ENCODE data around the gene C16orf90. TPM values are rescaled to one million over a fixed set of nuclear protein-coding genes. Genes with fewer than 3 reads are reported as not detected.

C16orf90 gene
- total RNA-seq, 1 donor from 2014 or later, result not detected

DNA sequence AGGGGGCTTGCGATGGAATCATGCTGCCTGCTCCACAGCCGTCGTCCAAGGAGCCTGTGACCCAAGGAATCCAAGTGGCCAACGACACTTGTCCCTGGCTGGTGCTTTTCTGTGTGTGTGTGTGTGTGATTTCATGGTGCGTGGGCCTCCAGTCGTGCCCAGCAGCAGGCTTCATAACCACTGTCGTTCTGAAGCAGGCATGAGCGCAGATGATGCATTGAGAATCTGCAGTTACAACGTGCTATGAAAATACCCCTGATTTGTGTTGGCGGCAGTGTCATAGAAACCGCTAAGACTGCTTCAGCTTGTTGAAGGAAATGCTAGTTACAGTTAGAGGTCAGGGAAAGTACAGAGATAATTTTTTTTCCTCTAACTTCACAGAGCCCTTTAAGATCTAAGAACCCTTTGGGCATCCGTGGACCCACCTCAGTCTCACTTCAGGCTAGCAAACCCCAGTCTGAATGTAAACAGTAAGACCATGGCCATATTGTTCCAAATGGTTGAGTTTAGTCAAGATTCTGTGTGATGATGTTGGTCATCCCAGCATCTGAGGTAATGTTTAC lies 15.6 kb downstream of the C16orf90 start:
- H3K79me2 ChIP-seq (ENCODE audit: low read depth), result peaks cover 25% of the 10 kb centered on the region
- no peaks in the 10 kb centered on the region for H3K27me3 ChIP-seq
- H4K20me1 ChIP-seq (ENCODE audit: low read depth), result peaks cover 31% of the 10 kb centered on the region
- H3K4me1 ChIP-seq, result no peaks in the 10 kb centered on the region
- no peak for DNase-seq (ENCODE audit: low spot score)
- H3K9me3 ChIP-seq (ENCODE audit: low read depth), result no peaks in the 10 kb centered on the region
- TF ChIP-seq, protein P1, sequence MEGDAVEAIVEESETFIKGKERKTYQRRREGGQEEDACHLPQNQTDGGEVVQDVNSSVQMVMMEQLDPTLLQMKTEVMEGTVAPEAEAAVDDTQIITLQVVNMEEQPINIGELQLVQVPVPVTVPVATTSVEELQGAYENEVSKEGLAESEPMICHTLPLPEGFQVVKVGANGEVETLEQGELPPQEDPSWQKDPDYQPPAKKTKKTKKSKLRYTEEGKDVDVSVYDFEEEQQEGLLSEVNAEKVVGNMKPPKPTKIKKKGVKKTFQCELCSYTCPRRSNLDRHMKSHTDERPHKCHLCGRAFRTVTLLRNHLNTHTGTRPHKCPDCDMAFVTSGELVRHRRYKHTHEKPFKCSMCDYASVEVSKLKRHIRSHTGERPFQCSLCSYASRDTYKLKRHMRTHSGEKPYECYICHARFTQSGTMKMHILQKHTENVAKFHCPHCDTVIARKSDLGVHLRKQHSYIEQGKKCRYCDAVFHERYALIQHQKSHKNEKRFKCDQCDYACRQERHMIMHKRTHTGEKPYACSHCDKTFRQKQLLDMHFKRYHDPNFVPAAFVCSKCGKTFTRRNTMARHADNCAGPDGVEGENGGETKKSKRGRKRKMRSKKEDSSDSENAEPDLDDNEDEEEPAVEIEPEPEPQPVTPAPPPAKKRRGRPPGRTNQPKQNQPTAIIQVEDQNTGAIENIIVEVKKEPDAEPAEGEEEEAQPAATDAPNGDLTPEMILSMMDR (IDR thresholded peaks at IDR 0.05), result no peak
- TF ChIP-seq EZH2phosphoT487 (IDR thresholded peaks at IDR 0.05) (no peak), EZH2 (IDR thresholded peaks at IDR 0.05) (no peak)
- H3K4me3 ChIP-seq, result no peak overlapping the region
- peaks cover 29% of the 10 kb centered on the region for H3K36me3 Mint-ChIP-seq
- no peak overlapping the region for H3K27ac ChIP-seq
- H3K36me3 ChIP-seq, result no peaks in the 10 kb centered on the region
- H3K27ac Mint-ChIP-seq, result no peak overlapping the region
- H3K4me3 Mint-ChIP-seq, result no peak overlapping the region
- no peaks in the 10 kb centered on the region for H3F3A ChIP-seq (ENCODE audit: low read depth)
- no peaks in the 10 kb centered on the region for H3K9me3 Mint-ChIP-seq
- no peak overlapping the region for H2AFZ ChIP-seq (replicated peaks)
- no peak overlapping the region for H3K9ac ChIP-seq
- H3K4me2 ChIP-seq, result no peak overlapping the region
- peaks cover 2% of the 10 kb centered on the region for H3K27me3 Mint-ChIP-seq (ENCODE audit: insufficient read depth, low read depth)
- no peaks in the 10 kb centered on the region for H3K4me1 Mint-ChIP-seq

DNA sequence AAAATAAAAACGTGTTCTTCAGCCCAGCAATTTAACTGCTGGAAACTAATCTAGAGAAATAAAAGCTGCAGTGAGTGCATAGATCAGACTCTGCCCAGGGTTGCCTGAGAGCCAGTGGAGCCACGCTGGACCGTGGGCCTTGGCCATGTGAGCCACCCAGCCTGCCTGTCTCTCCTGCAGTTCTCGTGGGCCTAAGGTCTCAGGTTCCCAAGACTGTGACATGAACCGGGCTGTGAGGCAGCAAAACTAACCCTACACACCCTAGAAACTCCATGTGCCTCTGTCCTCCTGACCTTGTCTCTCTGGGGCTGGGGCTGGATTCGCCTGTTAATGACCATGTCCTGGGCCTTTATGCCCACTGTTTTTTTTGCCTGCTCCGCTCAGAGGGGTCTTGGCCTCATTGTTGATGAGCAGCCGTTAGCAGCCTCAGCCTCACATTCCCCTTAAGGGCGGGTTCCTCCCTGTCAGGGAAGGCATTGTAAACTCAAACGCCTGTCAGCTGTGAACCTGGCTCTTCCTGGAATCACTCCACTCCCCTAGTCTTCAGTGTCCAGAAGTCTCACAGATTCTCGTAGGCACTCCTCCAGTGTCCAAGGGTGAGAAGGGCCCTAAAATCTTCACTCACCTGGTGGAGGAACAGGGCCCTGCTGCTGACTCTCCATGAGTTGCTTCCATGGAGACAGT lies 16.9 kb downstream of the C16orf90 start:
- Histone ChIP-seq H3K9me3 (ENCODE audit: low read depth) (no peaks in the 10 kb centered on the region), H3K4me2 (no peak overlapping the region), H3K4me3 (no peak overlapping the region), H3K27ac (no peak overlapping the region), H3K27me3 (no peaks in the 10 kb centered on the region), H3K9ac (no peak overlapping the region), H3K4me1 (no peaks in the 10 kb centered on the region), H4K20me1 (ENCODE audit: low read depth) (peaks cover 38% of the 10 kb centered on the region), H3K79me2 (ENCODE audit: low read depth) (peaks cover 38% of the 10 kb centered on the region), H3K36me3 (no peaks in the 10 kb centered on the region), H2AFZ (replicated peaks) (no peak overlapping the region), H3F3A (ENCODE audit: low read depth) (no peaks in the 10 kb centered on the region)
- DNase-seq (ENCODE audit: low spot score), result no peak
- Mint-ChIP-seq H3K27ac (peak overlapping the region; percentile 69), H3K4me1 (no peaks in the 10 kb centered on the region), H3K36me3 (peaks cover 22% of the 10 kb centered on the region), H3K27me3 (ENCODE audit: insufficient read depth, low read depth) (peaks cover 2% of the 10 kb centered on the region), H3K4me3 (no peak overlapping the region), H3K9me3 (no peaks in the 10 kb centered on the region)
- no peak for TF ChIP-seq EZH2phosphoT487 (IDR thresholded peaks at IDR 0.05)
- TF ChIP-seq EZH2 (IDR thresholded peaks at IDR 0.05), result no peak
- TF ChIP-seq, protein P1 (IDR thresholded peaks at IDR 0.05), result no peak

DNA sequence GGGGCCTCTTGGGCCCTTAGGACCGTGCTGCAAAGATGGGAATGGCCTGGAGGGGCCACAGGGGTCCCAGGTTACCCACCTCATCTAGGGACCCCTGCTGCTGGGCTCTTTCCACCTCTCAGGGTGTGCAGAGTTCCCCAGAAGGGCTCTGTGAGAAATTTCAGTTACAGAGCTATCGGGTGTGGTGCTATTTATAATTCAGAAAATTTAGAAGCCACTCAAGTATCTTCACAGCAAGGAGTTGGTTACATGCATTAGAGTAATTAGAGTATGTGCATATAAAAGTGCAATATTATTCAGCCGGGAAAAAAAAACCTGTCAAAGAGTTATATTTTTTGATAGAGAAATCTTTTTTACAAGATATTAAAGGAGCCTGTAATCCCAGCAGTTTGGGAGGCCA lies 18.9 kb downstream of the C16orf90 start:
- Histone ChIP-seq H2AFZ (replicated peaks) (no peak overlapping the region), H3K79me2 (ENCODE audit: low read depth) (peaks cover 58% of the 10 kb centered on the region), H3K9ac (no peak overlapping the region), H3F3A (ENCODE audit: low read depth) (no peaks in the 10 kb centered on the region), H3K9me3 (ENCODE audit: low read depth) (no peaks in the 10 kb centered on the region), H3K27me3 (no peaks in the 10 kb centered on the region), H3K27ac (no peak overlapping the region), H4K20me1 (ENCODE audit: low read depth) (peaks cover 34% of the 10 kb centered on the region), H3K4me1 (no peaks in the 10 kb centered on the region), H3K36me3 (no peaks in the 10 kb centered on the region), H3K4me2 (no peak overlapping the region), H3K4me3 (no peak overlapping the region)
- Mint-ChIP-seq H3K9me3 (no peaks in the 10 kb centered on the region), H3K4me3 (no peak overlapping the region), H3K27me3 (ENCODE audit: insufficient read depth, low read depth) (peaks cover 2% of the 10 kb centered on the region), H3K27ac (no peak overlapping the region), H3K36me3 (peaks cover 19% of the 10 kb centered on the region), H3K4me1 (no peaks in the 10 kb centered on the region)
- TF ChIP-seq, protein P1 (IDR thresholded peaks at IDR 0.05), result no peak
- no peak for TF ChIP-seq EZH2 (IDR thresholded peaks at IDR 0.05)
- no peak for TF ChIP-seq EZH2phosphoT487 (IDR thresholded peaks at IDR 0.05)
- DNase-seq (ENCODE audit: low spot score), result no peak

Data from neural progenitor cell (in vitro differentiated cells).